ENCODE measurements around the gene ERICH2. TPM values are rescaled to one million over a fixed set of nuclear protein-coding genes. Genes with fewer than 3 reads are reported as not detected.

The ERICH2 gene
- total and polyA plus RNA-seq, 2 of the 13 experiments (the other 11 are each of a cell fraction or from before 2014, with no cell fraction given): not detected

DNA sequence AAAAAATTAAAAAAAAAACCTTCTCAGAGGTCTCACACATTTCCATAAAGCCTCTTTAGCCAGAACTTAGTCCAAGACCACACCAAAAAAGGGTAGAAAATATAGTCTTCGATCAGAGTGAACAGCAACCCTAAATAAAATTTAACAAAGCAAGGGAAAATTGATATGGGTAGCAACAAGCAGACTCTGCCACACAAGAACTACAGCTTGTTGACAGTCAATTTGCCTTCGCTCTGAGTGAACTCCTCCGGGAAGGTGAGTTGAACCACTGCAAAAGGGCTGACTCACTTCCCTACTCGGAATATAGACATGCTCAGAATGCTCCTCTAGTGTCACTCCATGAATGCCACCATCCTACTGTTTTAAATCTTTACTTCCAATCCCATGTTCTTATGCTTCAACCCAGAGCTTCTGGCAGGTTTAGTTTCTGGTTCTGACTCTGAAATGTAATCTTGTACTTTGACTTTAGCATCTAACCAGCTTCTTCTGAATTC, 70.6 kb downstream of the ERICH2 start:
- DNase-seq (ENCODE audit: low spot score) (no peak), ATAC-seq (no peak), FAIRE-seq (no peak)
- no peaks in the 10 kb centered on the region for H3K4me1 ChIP-seq (ENCODE audit: insufficient read depth, low read length)
- no TSS peak for BruUV-seq (replicated peaks)
- no peaks in the 10 kb centered on the region for H3K27me3 ChIP-seq (ENCODE audit: control insufficient read depth in 1 of 2, insufficient read depth in 2 of 2, low read length in 2 of 2)
- WGBS (ENCODE audit: low lambda C conversion rate): 23% methylated on average over 4 of the region's 4 CpGs
- H3K79me2 ChIP-seq (ENCODE audit: insufficient read depth, low read length): no peaks in the 10 kb centered on the region
- no peak overlapping the region for H3K9ac ChIP-seq (ENCODE audit: insufficient read depth, low read depth, low read length)
- H3K4me2 ChIP-seq (ENCODE audit: low read depth, low read length): no peak overlapping the region
- H3K36me3 ChIP-seq (replicated peaks in 1 of 2; ENCODE audit: control insufficient read depth in 1 of 2, insufficient read depth in 2 of 2, low read length in 2 of 2): no peaks in the 10 kb centered on the region
- TF ChIP-seq ZNF354B (CRISPR knock-in tag; IDR thresholded peaks at IDR 0.05) (no peak), U2AF2 (IDR thresholded peaks at IDR 0.05; ENCODE audit: low read depth, low read length) (no peak), MTF1 (CRISPR knock-in tag; IDR thresholded peaks at IDR 0.05) (no peak), MXD4 (CRISPR knock-in tag; IDR thresholded peaks at IDR 0.05) (no peak), ZKSCAN1 (IDR thresholded peaks at IDR 0.05; ENCODE audit: low read length) (no peak), CAMTA2 (CRISPR knock-in tag; IDR thresholded peaks at IDR 0.05; ENCODE audit: borderline replicate concordance) (no peak), XBP1 (CRISPR knock-in tag; IDR thresholded peaks at IDR 0.05) (no peak), MXI1 (IDR thresholded peaks at IDR 0.05; ENCODE audit: borderline replicate concordance, low read depth, low read length) (no peak)
- TF ChIP-seq, protein P1, sequence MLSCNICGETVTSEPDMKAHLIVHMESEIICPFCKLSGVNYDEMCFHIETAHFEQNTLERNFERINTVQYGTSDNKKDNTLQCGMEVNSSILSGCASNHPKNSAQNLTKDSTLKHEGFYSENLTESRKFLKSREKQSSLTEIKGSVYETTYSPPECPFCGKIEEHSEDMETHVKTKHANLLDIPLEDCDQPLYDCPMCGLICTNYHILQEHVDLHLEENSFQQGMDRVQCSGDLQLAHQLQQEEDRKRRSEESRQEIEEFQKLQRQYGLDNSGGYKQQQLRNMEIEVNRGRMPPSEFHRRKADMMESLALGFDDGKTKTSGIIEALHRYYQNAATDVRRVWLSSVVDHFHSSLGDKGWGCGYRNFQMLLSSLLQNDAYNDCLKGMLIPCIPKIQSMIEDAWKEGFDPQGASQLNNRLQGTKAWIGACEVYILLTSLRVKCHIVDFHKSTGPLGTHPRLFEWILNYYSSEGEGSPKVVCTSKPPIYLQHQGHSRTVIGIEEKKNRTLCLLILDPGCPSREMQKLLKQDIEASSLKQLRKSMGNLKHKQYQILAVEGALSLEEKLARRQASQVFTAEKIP (CRISPR knock-in tag; IDR thresholded peaks at IDR 0.05; ENCODE audit: borderline replicate concordance): no peak
- TF ChIP-seq, protein P2, sequence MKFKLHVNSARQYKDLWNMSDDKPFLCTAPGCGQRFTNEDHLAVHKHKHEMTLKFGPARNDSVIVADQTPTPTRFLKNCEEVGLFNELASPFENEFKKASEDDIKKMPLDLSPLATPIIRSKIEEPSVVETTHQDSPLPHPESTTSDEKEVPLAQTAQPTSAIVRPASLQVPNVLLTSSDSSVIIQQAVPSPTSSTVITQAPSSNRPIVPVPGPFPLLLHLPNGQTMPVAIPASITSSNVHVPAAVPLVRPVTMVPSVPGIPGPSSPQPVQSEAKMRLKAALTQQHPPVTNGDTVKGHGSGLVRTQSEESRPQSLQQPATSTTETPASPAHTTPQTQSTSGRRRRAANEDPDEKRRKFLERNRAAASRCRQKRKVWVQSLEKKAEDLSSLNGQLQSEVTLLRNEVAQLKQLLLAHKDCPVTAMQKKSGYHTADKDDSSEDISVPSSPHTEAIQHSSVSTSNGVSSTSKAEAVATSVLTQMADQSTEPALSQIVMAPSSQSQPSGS (CRISPR knock-in tag; IDR thresholded peaks at IDR 0.05): no peak
- TF ChIP-seq, protein P3, sequence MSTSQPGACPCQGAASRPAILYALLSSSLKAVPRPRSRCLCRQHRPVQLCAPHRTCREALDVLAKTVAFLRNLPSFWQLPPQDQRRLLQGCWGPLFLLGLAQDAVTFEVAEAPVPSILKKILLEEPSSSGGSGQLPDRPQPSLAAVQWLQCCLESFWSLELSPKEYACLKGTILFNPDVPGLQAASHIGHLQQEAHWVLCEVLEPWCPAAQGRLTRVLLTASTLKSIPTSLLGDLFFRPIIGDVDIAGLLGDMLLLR (CRISPR knock-in tag; IDR thresholded peaks at IDR 0.05): no peak
- TF ChIP-seq, protein P4, sequence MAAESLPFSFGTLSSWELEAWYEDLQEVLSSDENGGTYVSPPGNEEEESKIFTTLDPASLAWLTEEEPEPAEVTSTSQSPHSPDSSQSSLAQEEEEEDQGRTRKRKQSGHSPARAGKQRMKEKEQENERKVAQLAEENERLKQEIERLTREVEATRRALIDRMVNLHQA (CRISPR knock-in tag; IDR thresholded peaks at IDR 0.05): no peak
- no peak overlapping the region for H3K27ac ChIP-seq (ENCODE audit: extremely low read length, insufficient read depth, low read length)
- in situ Hi-C loops (cut with HindIII; ENCODE audit: extremely low pct_ligation_motif_present, low pct_unique_long_range_greater_than_20kb): no loop called here
- POLR2A ChIA-PET: no interaction called here
- H3K9me3 ChIP-seq (ENCODE audit: low read length): no peaks in the 10 kb centered on the region
- no peak overlapping the region for H3K4me3 ChIP-seq (replicated peaks in 1 of 3; ENCODE audit: insufficient read depth in 1 of 3, low read depth in 2 of 3, low read length in 3 of 3)
- intact Hi-C loops (cut with micrococcal nuclease; ENCODE audit: unreplicated experiment): no loop called here
- no peaks in the 10 kb centered on the region for H4K20me1 ChIP-seq (ENCODE audit: insufficient read depth, low read length)
- no peak overlapping the region for H2AFZ ChIP-seq (ENCODE audit: low read length)
- CTCF ChIA-PET (ENCODE audit: low intra/inter-chr PET ratio, low total read pairs): no interaction called here
